Natural killer cell (primary cell): ENCODE data around the gene ZSCAN5C. TPM values are rescaled to one million over a fixed set of nuclear protein-coding genes. Genes with fewer than 3 reads are reported as not detected.
"Not testable (repeated sequence)": the region's sequence is repeated elsewhere in the genome, so short reads cannot be mapped to it uniquely, and the experiment has no call there.

Experiments used
- ATAC-seq, 3 donors: fragments of 150-1000 bp in 2 of 3; fragments of 200-7000 bp in 1 of 3; cut with Tn5 transposase; 1 replicate in 1 of 3; 2 replicates in 2 of 3; pipeline ENCODE4 v1.10.0; 2021; ENCODE audit warnings: mild to moderate bottlenecking in 2 of 3, moderate library complexity in 2 of 3
- DNase-seq, 2 donors: peaks; one replicate each; pipeline versions ENCODE4 v3.0.0 to v3.0.0-alpha.2; 2013 to 2021; ENCODE audit warnings: mixed read lengths in 1 of 2
- H3K27ac ChIP-seq: one replicate; pipeline ENCODE4 v1.5.1; 2013; ENCODE audit warnings: mild to moderate bottlenecking, low read length
- H3K27me3 ChIP-seq: one replicate; pipeline ENCODE4 v1.6.1; 2013; ENCODE audit warnings: low read length; ENCODE audit not compliant: control insufficient read depth, insufficient read depth
- H3K36me3 ChIP-seq: one replicate; pipeline ENCODE4 v1.6.1; 2013; ENCODE audit warnings: low read length; ENCODE audit not compliant: control insufficient read depth, insufficient read depth
- H3K4me1 ChIP-seq: one replicate; pipeline ENCODE4 v1.6.1; 2013; ENCODE audit warnings: low read length; ENCODE audit not compliant: control insufficient read depth, insufficient read depth
- H3K4me3 ChIP-seq: one replicate; pipeline ENCODE4 v1.5.1; 2013; ENCODE audit warnings: low read length
- H3K9me3 ChIP-seq: one replicate; pipeline ENCODE4 v1.6.1; 2013; ENCODE audit warnings: low read length; ENCODE audit not compliant: control insufficient read depth, insufficient read depth
- H3K27ac Mint-ChIP-seq, 2 donors: one replicate each; pipeline ENCODE4 v1.8.0; 2022; ENCODE audit warnings: mild to moderate bottlenecking in 2 of 2, mixed read lengths in 2 of 2, moderate library complexity in 1 of 2
- H3K27me3 Mint-ChIP-seq, 2 donors: one replicate each; pipeline ENCODE4 v1.8.0; 2022; ENCODE audit warnings: low read depth in 2 of 2, mixed read lengths in 2 of 2
- H3K36me3 Mint-ChIP-seq: one replicate; pipeline ENCODE4 v1.8.0; 2022; ENCODE audit warnings: mixed read lengths
- H3K4me1 Mint-ChIP-seq, 2 donors: one replicate each; pipeline ENCODE4 v1.8.0; 2022; ENCODE audit warnings: mixed read lengths in 2 of 2
- H3K4me3 Mint-ChIP-seq: one replicate; pipeline ENCODE4 v1.8.0; 2022; ENCODE audit warnings: mild to moderate bottlenecking, moderate library complexity, mixed read lengths
- H3K9me3 Mint-ChIP-seq, 2 donors: one replicate each; pipeline ENCODE4 v1.8.0; 2022; ENCODE audit warnings: mixed read lengths in 2 of 2
- CTCF ChIP-seq: fragments of 200-600 bp; IDR thresholded peaks from one replicate; pipeline ENCODE4 v1.8.0; 2022; ENCODE audit warnings: antibody characterized with exemption
- WGBS: methylation state at CpG from one replicate; pipeline ENCODE4 v1.1.7; 2013; ENCODE audit warnings: missing lambda C conversion rate; ENCODE audit not compliant: insufficient coverage; 5-methylcytosine and 5-hydroxymethylcytosine counted together
- intact Hi-C: fragments of 100-400 bp; cut with micrococcal nuclease; formaldehyde crosslinking; loops from one replicate; pipeline ENCODE4 v1.14.2; 2022
- total RNA-seq, 4 donors: library from RNA; stranded (reverse); fragments of 120-200 nt in 1 of 4; gene quantifications; one replicate each; pipeline versions ENCODE4 v1.2.3 to v1.2.4, GENCODE V29; 2013 to 2022

The ZSCAN5C gene
- total RNA-seq, 3 donors from 2014 or later (not counting 1 experiment from before 2014, with no cell fraction given), result not detected

- no peaks in the 10 kb centered on the region for H3K9me3 Mint-ChIP-seq
- intact Hi-C loops, result no loop called here
- 88% methylated on average over 10 of the region's 10 CpGs for WGBS
- no peaks in the 10 kb centered on the region for H3K36me3 Mint-ChIP-seq
- Histone ChIP-seq H3K36me3 (no peaks in the 10 kb centered on the region), H3K27ac (no peak overlapping the region), H3K9me3 (no peaks in the 10 kb centered on the region), H3K4me1 (no peaks in the 10 kb centered on the region), H3K27me3 (no peaks in the 10 kb centered on the region), H3K4me3 (no peak overlapping the region)
- DNase-seq, result no peak
- no peak for TF ChIP-seq CTCF
- H3K4me1 Mint-ChIP-seq, result no peaks in the 10 kb centered on the region
- H3K27me3 Mint-ChIP-seq, result no peaks in the 10 kb centered on the region
- H3K27ac Mint-ChIP-seq, result no peak overlapping the region
- H3K4me3 Mint-ChIP-seq, result no peak overlapping the region
- no peak for ATAC-seq
Measured at GRCh38 chr19:56191711-56192110, 10.4 kb upstream of the ZSCAN5C start.

- ATAC-seq (no peak), DNase-seq (no peak)
- no peaks in the 10 kb centered on the region for H3K27me3 Mint-ChIP-seq
- Histone ChIP-seq H3K9me3 (no peaks in the 10 kb centered on the region), H3K4me1 (no peaks in the 10 kb centered on the region), H3K27me3 (no peaks in the 10 kb centered on the region), H3K36me3 (no peaks in the 10 kb centered on the region), H3K27ac (no peak overlapping the region), H3K4me3 (no peak overlapping the region)
- no peak overlapping the region for H3K4me3 Mint-ChIP-seq
- H3K4me1 Mint-ChIP-seq, result no peaks in the 10 kb centered on the region
- no peak overlapping the region for H3K27ac Mint-ChIP-seq
- H3K36me3 Mint-ChIP-seq, result no peaks in the 10 kb centered on the region
- intact Hi-C loops, result no loop called here
- no peaks in the 10 kb centered on the region for H3K9me3 Mint-ChIP-seq
- no peak for TF ChIP-seq CTCF
- WGBS, result 94% methylated on average over 12 of the region's 12 CpGs
Measured at GRCh38 chr19:56193981-56194640, 8.0 kb upstream of the ZSCAN5C start.

- H3K27ac Mint-ChIP-seq, ATAC-seq, H3K9me3 Mint-ChIP-seq, H3K27ac ChIP-seq, H3K9me3 ChIP-seq, intact Hi-C loops, H3K27me3 Mint-ChIP-seq, H3K36me3 ChIP-seq, H3K36me3 Mint-ChIP-seq, H3K27me3 ChIP-seq, H3K4me1 Mint-ChIP-seq, H3K4me3 ChIP-seq, H3K4me1 ChIP-seq, H3K4me3 Mint-ChIP-seq, DNase-seq: not testable (repeated sequence)
- 92% methylated on average over 23 of the region's 23 CpGs for WGBS
Measured at GRCh38 chr19:56197646-56198045, 4.4 kb upstream of the ZSCAN5C start, which contains the start of gene ZSCAN5B. Gene ZSCAN5B, minus strand, starts transcription at chr19:56197783. Its CDS starts 4,731 bp downstream, at chr19:56193052.

- ATAC-seq (no peak), DNase-seq (no peak)
- peaks cover 0 to 9% of the 10 kb centered on the region in 2 donors for H3K27me3 Mint-ChIP-seq
- intact Hi-C loops, result no loop called here
- H3K27ac Mint-ChIP-seq, result no peak overlapping the region
- WGBS, result 69% methylated on average over 4 of the region's 7 CpGs
- H3K36me3 Mint-ChIP-seq, result no peaks in the 10 kb centered on the region
- no peak for TF ChIP-seq CTCF
- H3K36me3 ChIP-seq, result no peaks in the 10 kb centered on the region
- no peak overlapping the region for H3K4me3 Mint-ChIP-seq
- no peak overlapping the region for H3K4me3 ChIP-seq
- no peak overlapping the region for H3K27ac ChIP-seq
- H3K4me1 Mint-ChIP-seq, result no peaks in the 10 kb centered on the region
- no peaks in the 10 kb centered on the region for H3K9me3 ChIP-seq
- no peaks in the 10 kb centered on the region for H3K4me1 ChIP-seq
- no peaks in the 10 kb centered on the region for H3K9me3 Mint-ChIP-seq
- no peaks in the 10 kb centered on the region for H3K27me3 ChIP-seq
Measured at GRCh38 chr19:56199687-56200086, 2.4 kb upstream of the ZSCAN5C start.

GRCh38 chr19:56207581-56207980, 5.5 kb downstream of the ZSCAN5C start:
- H3K4me1 Mint-ChIP-seq, DNase-seq, H3K36me3 Mint-ChIP-seq, H3K4me1 ChIP-seq, H3K4me3 Mint-ChIP-seq, H3K36me3 ChIP-seq, H3K27me3 ChIP-seq, H3K9me3 ChIP-seq, H3K9me3 Mint-ChIP-seq, H3K27ac ChIP-seq, ATAC-seq, intact Hi-C loops, H3K27me3 Mint-ChIP-seq, H3K27ac Mint-ChIP-seq, H3K4me3 ChIP-seq: not testable (repeated sequence)
- WGBS, result 90% methylated on average over 3 of the region's 5 CpGs
